ENCODE measurements around the gene NT5M.

DNA sequence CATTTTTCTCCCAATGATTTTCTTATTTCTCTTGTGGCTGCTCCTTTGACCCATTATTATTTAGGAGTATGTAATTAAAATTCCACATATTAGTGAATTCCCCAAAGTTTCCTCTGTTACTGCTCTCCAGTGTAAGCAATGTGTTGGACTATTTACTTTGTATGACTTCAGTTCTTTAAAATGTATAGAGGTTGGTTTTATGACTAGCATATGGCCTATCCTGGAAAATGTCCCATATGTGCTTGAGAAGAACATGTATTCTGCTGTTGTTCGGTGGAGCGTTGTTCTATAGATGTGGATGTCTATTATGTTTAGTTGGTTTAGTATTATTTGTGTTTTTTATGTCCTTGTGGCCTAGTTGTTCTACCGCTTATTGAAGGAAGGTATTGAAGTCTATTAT, 6.0 kb upstream of the NT5M start:
- no peak for TF ChIP-seq SREBF2 (IDR thresholded peaks at IDR 0.05)
- TF ChIP-seq CHD2 (IDR thresholded peaks at IDR 0.05; ENCODE audit: low read length, partially characterized antibody) = no peak
- TF ChIP-seq, protein P1, sequence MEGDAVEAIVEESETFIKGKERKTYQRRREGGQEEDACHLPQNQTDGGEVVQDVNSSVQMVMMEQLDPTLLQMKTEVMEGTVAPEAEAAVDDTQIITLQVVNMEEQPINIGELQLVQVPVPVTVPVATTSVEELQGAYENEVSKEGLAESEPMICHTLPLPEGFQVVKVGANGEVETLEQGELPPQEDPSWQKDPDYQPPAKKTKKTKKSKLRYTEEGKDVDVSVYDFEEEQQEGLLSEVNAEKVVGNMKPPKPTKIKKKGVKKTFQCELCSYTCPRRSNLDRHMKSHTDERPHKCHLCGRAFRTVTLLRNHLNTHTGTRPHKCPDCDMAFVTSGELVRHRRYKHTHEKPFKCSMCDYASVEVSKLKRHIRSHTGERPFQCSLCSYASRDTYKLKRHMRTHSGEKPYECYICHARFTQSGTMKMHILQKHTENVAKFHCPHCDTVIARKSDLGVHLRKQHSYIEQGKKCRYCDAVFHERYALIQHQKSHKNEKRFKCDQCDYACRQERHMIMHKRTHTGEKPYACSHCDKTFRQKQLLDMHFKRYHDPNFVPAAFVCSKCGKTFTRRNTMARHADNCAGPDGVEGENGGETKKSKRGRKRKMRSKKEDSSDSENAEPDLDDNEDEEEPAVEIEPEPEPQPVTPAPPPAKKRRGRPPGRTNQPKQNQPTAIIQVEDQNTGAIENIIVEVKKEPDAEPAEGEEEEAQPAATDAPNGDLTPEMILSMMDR (IDR thresholded peaks at IDR 0.05) = no peak
